Gastroesophageal sphincter (tissue), 3 donors: ENCODE data around the gene ECM2.

Experiments used
- EP300 ChIP-seq: sonication (generic); formaldehyde crosslinking; IDR thresholded peaks from one replicate; pipeline ENCODE4 v1.6.1; 2017; ENCODE audit warnings: antibody characterized with exemption, mild to moderate bottlenecking
- TF ChIP-seq, protein P1 (sequence below), 4 experiments: fragments of 200-600 bp in 2 of 4; fragments of 450-650 bp in 2 of 4; sonication (generic) in 1 of 4; IDR thresholded peaks; one replicate each; pipeline ENCODE4 v1.5.1; 2017 to 2019; ENCODE audit warnings: antibody characterized with exemption in 4 of 4, mild to moderate bottlenecking in 2 of 4, moderate library complexity in 2 of 4

GRCh38 chr9:92455217-92455616, 80.6 kb downstream of the ECM2 start:
- TF ChIP-seq, protein P1, sequence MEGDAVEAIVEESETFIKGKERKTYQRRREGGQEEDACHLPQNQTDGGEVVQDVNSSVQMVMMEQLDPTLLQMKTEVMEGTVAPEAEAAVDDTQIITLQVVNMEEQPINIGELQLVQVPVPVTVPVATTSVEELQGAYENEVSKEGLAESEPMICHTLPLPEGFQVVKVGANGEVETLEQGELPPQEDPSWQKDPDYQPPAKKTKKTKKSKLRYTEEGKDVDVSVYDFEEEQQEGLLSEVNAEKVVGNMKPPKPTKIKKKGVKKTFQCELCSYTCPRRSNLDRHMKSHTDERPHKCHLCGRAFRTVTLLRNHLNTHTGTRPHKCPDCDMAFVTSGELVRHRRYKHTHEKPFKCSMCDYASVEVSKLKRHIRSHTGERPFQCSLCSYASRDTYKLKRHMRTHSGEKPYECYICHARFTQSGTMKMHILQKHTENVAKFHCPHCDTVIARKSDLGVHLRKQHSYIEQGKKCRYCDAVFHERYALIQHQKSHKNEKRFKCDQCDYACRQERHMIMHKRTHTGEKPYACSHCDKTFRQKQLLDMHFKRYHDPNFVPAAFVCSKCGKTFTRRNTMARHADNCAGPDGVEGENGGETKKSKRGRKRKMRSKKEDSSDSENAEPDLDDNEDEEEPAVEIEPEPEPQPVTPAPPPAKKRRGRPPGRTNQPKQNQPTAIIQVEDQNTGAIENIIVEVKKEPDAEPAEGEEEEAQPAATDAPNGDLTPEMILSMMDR (IDR thresholded peaks at IDR 0.05) = no peak
- TF ChIP-seq EP300 = no peak
